Vagina (tissue), 2 donors: Measurements from ENCODE around the gene WASL.

ENCODE experiments used
- POLR2A ChIP-seq, 2 donors: fragments of 450-650 bp; IDR thresholded peaks; one replicate each; pipeline ENCODE4 v1.6.1; 2017; ENCODE audit warnings: antibody characterized with exemption in 2 of 2, mild to moderate bottlenecking in 2 of 2, moderate library complexity in 2 of 2
- POLR2AphosphoS5 ChIP-seq, 2 donors: sonication (generic); formaldehyde crosslinking; IDR thresholded peaks; one replicate each; pipeline ENCODE4 v1.9.0; 2017; ENCODE audit warnings: antibody characterized with exemption in 2 of 2, mild to moderate bottlenecking in 2 of 2, low read depth in 1 of 2; ENCODE audit not compliant: insufficient read depth in 1 of 2

DNA sequence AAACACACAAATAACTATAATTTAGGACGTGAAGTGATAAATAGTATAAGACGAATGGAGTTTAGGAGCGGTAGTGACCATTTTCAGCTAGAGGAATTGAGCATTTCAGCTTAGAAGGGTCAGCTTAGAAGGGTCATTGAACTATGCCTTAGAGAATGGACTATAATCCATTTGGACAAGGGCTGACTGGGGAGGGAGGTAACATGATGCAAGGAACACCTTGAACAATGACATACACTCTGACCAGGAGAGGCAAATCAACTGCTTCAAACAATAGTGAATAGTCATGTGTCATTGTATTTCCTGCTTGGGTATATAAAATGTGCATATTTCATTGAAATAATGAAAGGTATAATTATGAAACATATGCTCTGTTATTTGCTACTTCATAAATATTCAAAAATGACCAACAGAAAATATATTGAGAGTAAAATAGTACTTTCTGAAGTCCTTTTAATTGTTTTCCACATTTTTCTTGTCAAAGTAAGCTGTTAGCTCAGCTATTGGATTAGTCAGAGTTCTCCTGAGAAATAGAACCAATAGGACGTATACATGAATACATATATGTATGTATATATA is 40.5 kb upstream of the WASL start:
- TF ChIP-seq POLR2AphosphoS5 (IDR thresholded peaks at IDR 0.05; ENCODE audit: insufficient read depth in 1 of 2, low read depth in 1 of 2) = no peak
- TF ChIP-seq POLR2A (IDR thresholded peaks at IDR 0.05) = no peak
